Medulla oblongata (tissue), 1 donor: ENCODE data around the gene SLC6A16.
A peak's percentile ranks its signal among the peaks of the same experiment; 100 is the strongest.
"Not testable (repeated sequence)": the region's sequence is repeated elsewhere in the genome, so short reads cannot be mapped to it uniquely, and the experiment has no call there.

Experiments
- DNase-seq: peaks from one replicate; pipeline ENCODE4 v3.0.0-alpha.2; 2015; ENCODE audit errors: extremely low spot score

The SLC6A16 gene

GRCh38 chr19:49324801-49325576 lies at the start of gene SLC6A16:
SLC6A16 (minus strand) TSS chr19:49325191; CDS start chr19:49311347, 13,844 bp downstream.
- DNase-seq = no peak

- not testable (repeated sequence) for DNase-seq
Measured at GRCh38 chr19:49373174-49373573, 48.2 kb upstream of the SLC6A16 start.

- DNase-seq = no peak
Measured at GRCh38 chr19:49371184-49371583, 46.2 kb upstream of the SLC6A16 start.

GRCh38 chr19:49368711-49369358 lies 43.8 kb upstream of the SLC6A16 start:
- no peak for DNase-seq

GRCh38 chr19:49366110-49366509 lies 41.1 kb upstream of the SLC6A16 start:
- no peak for DNase-seq

GRCh38 chr19:49364083-49364737 lies 39.2 kb upstream of the SLC6A16 start:
- no peak for DNase-seq

- DNase-seq = peak; percentile 73
Measured at GRCh38 chr19:49363268-49364082, 38.5 kb upstream of the SLC6A16 start, which contains the start of gene DKKL1. DKKL1 (plus strand) TSS chr19:49363877; CDS start chr19:49363999, 122 bp downstream.

GRCh38 chr19:49362929-49363267 lies 37.9 kb upstream of the SLC6A16 start:
- DNase-seq = peak; percentile 10

- peak; percentile 10 for DNase-seq
Measured at GRCh38 chr19:49362048-49362928, 37.3 kb upstream of the SLC6A16 start, which contains the start of gene TEAD2. TEAD2 (minus strand) TSS chr19:49362416; CDS start chr19:49360075, 2,341 bp downstream.

GRCh38 chr19:49361438-49362047 lies 36.6 kb upstream of the SLC6A16 start:
- peak; percentile 42 for DNase-seq

GRCh38 chr19:49359851-49360820 lies 35.1 kb upstream of the SLC6A16 start:
- DNase-seq = no peak

- DNase-seq = no peak
Measured at GRCh38 chr19:49357186-49357585, 32.2 kb upstream of the SLC6A16 start.

- DNase-seq = no peak
Measured at GRCh38 chr19:49356382-49356781, 31.4 kb upstream of the SLC6A16 start.

- DNase-seq = no peak
Measured at GRCh38 chr19:49355909-49356353, 30.9 kb upstream of the SLC6A16 start.

- no peak for DNase-seq
Measured at GRCh38 chr19:49349567-49349966, 24.6 kb upstream of the SLC6A16 start.

GRCh38 chr19:49348305-49349189 lies 23.6 kb upstream of the SLC6A16 start:
- DNase-seq = no peak

- DNase-seq = peak; percentile 14
Measured at GRCh38 chr19:49347835-49348234, 22.8 kb upstream of the SLC6A16 start.

GRCh38 chr19:49347191-49347590 lies 22.2 kb upstream of the SLC6A16 start:
- no peak for DNase-seq
